SU-DHL-6 (cell line): ENCODE data around the gene TTC39C.

ENCODE experiments used
- H2AFZ ChIP-seq: fragments of 200-600 bp; sonication (generic); 2 replicates; pipeline ENCODE4 v1.6.1; 2014; ENCODE audit warnings: low read depth, mild to moderate bottlenecking, moderate library complexity, mixed read lengths, antibody characterized with exemption, low read length; ENCODE audit not compliant: severe bottlenecking
- H3F3A ChIP-seq: fragments of 200-600 bp; shearing (Covaris generic); 2 replicates; pipeline ENCODE4 v1.6.0; 2016; ENCODE audit warnings: antibody characterized with exemption, mild to moderate bottlenecking; ENCODE audit not compliant: insufficient read depth
- H3K27ac ChIP-seq: fragments of 200-600 bp; sonication (generic); 2 replicates; pipeline ENCODE4 v1.5.1; 2016; ENCODE audit warnings: low read depth, mild to moderate bottlenecking, low read length, moderate library complexity, mixed read lengths
- H3K27me3 ChIP-seq: fragments of 200-600 bp; sonication (generic), shearing (Covaris generic); 2 replicates; pipeline ENCODE4 v1.6.0; 2014; ENCODE audit warnings: mild to moderate bottlenecking, low read length
- H3K36me3 ChIP-seq: fragments of 200-600 bp; sonication (generic); 2 replicates; pipeline ENCODE4 v1.6.1; 2014; ENCODE audit warnings: mild to moderate bottlenecking, low read length, mixed read lengths
- H3K4me2 ChIP-seq: fragments of 300-600, 200-600 bp; shearing (Covaris generic), sonication (generic); 2 replicates; pipeline ENCODE4 v1.6.0; 2014; ENCODE audit warnings: low read length, low read depth, mild to moderate bottlenecking; ENCODE audit not compliant: poor library complexity, severe bottlenecking
- H3K4me3 ChIP-seq: fragments of 200-600 bp; sonication (generic); 2 replicates; pipeline ENCODE4 v1.5.1; 2014; ENCODE audit warnings: antibody characterized with exemption, low read length, mild to moderate bottlenecking, mixed read lengths; ENCODE audit not compliant: insufficient read depth, poor library complexity, severe bottlenecking
- H3K79me2 ChIP-seq: fragments of 200-600 bp; sonication (generic); 2 replicates; pipeline ENCODE4 v1.6.1; 2014; ENCODE audit warnings: mild to moderate bottlenecking, low read length, moderate library complexity; ENCODE audit not compliant: insufficient read depth
- H3K9ac ChIP-seq: fragments of 200-600 bp; sonication (generic); 2 replicates; pipeline ENCODE4 v1.7.0; 2014; ENCODE audit warnings: mild to moderate bottlenecking, low read length
- H3K9me2 ChIP-seq: fragments of 200-600 bp; sonication (generic); replicated peaks from 2 replicates; pipeline ENCODE4 v1.6.1; 2014; ENCODE audit warnings: low read length; ENCODE audit not compliant: insufficient read depth
- H3K9me3 ChIP-seq: fragments of 200-600 bp; sonication (generic); 2 replicates; pipeline ENCODE4 v1.6.1; 2014; ENCODE audit warnings: low read length, mixed read lengths; ENCODE audit not compliant: insufficient read depth
- H4K20me1 ChIP-seq: fragments of 200-600 bp; sonication (generic); 2 replicates; pipeline ENCODE4 v1.6.1; 2014; ENCODE audit warnings: low read depth, mild to moderate bottlenecking, antibody characterized with exemption, low read length, moderate library complexity, mixed read lengths
- CTCF ChIP-seq: fragments of 200-600 bp; sonication (generic); IDR thresholded peaks from one replicate; pipeline ENCODE4 v1.5.1; 2017; ENCODE audit warnings: antibody characterized with exemption, mild to moderate bottlenecking, low read length, moderate library complexity; ENCODE audit not compliant: insufficient read depth, poor library complexity, severe bottlenecking
- EZH2phosphoT487 ChIP-seq: fragments of 200-600 bp; sonication (generic), shearing (Covaris generic); conservative IDR thresholded peaks from 2 replicates; pipeline ENCODE4 v1.6.1; 2018; ENCODE audit warnings: mild to moderate bottlenecking, antibody characterized with exemption, low read length, moderate library complexity, mixed read lengths

TTC39C gene

DNA sequence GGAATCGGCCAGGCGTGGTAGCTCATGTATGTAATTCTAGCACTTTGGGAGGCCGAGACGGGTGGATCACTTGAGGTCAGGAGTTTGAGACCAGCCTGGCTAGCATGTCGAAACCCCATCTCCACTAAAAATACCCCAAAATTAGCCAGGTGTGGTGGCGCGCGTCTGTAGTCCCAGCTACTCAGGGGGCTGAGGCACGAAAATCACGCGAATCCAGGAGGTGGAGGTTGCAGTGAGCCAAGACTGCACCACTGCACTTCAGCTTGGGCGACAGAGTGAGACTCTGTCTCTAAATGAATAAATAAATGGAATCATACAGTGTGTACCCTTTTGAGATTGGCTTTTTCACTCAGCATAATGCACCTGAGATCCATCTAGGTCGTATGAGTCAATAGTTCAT is 19.4 kb upstream of the TTC39C start:
- Histone ChIP-seq H3K9me3 (no peaks in the 10 kb centered on the region), H3K79me2 (no peaks in the 10 kb centered on the region), H3K9ac (no peak overlapping the region), H2AFZ (no peak overlapping the region), H3K27ac (no peak overlapping the region), H4K20me1 (no peaks in the 10 kb centered on the region), H3F3A (no peaks in the 10 kb centered on the region), H3K36me3 (no peaks in the 10 kb centered on the region), H3K4me3 (no peak overlapping the region), H3K4me2 (no peak overlapping the region), H3K27me3 (no peaks in the 10 kb centered on the region), H3K9me2 (no peaks in the 10 kb centered on the region)
- TF ChIP-seq CTCF = no peak

DNA sequence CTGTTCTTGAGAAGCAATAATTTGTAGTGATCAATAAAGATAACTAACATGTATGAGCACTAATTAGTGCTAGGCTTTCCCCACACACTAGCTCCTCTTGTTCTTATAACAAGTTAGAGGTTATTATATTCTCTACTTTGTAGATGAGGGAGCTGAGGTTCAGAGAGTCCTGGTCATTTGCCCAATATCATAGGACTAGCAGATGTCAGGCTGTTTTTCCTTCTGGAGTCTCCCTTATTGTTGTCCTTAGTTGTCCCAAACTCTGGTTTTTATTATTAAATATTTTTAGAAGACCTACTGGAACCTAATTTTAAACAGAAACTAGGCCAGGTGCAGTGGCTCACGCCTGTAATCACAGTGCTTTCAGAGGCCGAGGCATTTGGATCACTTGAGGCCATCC is 16.5 kb upstream of the TTC39C start:
- Histone ChIP-seq H3K9me2 (no peaks in the 10 kb centered on the region), H3K27me3 (no peaks in the 10 kb centered on the region), H3K36me3 (no peaks in the 10 kb centered on the region), H3K79me2 (no peaks in the 10 kb centered on the region), H3K4me3 (no peak overlapping the region), H2AFZ (no peak overlapping the region), H3K9me3 (no peaks in the 10 kb centered on the region), H4K20me1 (no peaks in the 10 kb centered on the region), H3F3A (no peaks in the 10 kb centered on the region), H3K4me2 (no peak overlapping the region), H3K9ac (no peak overlapping the region), H3K27ac (no peak overlapping the region)
- TF ChIP-seq CTCF (no peak), EZH2phosphoT487 (no peak)

DNA sequence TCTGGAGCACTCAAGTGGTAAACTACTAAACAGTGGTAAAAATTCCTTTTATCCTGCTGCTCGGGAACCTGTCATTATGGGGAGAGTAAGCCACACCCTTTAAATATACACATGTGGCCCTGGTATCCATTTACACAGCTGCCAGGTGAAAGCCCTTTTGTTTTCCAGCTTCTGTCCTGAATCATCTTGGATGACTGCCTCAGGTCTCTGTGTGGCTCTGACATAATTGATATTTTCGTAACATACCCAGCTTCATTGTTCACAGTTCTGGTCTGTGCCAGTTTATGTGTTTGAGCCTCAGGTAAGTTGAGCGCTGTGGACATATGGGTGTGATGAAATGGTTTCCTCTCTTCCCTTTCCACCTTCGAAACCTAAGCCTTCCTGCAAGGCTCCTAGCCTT is 15.7 kb upstream of the TTC39C start:
- no peak overlapping the region for H2AFZ ChIP-seq
- H3K27me3 ChIP-seq = no peaks in the 10 kb centered on the region
- no peaks in the 10 kb centered on the region for H3F3A ChIP-seq
- no peaks in the 10 kb centered on the region for H3K9me2 ChIP-seq
- H3K4me3 ChIP-seq = no peak overlapping the region
- no peaks in the 10 kb centered on the region for H3K36me3 ChIP-seq
- H3K27ac ChIP-seq = no peak overlapping the region
- no peak overlapping the region for H3K4me2 ChIP-seq
- H4K20me1 ChIP-seq = no peaks in the 10 kb centered on the region
- no peaks in the 10 kb centered on the region for H3K9me3 ChIP-seq
- no peak for TF ChIP-seq CTCF
- TF ChIP-seq EZH2phosphoT487 = no peak
- H3K79me2 ChIP-seq = no peaks in the 10 kb centered on the region
- no peak overlapping the region for H3K9ac ChIP-seq
